GM19467 (cell line): ENCODE measurements around the gene KDM2B.
"Not testable (repeated sequence)": the region's sequence is repeated elsewhere in the genome, so short reads cannot be mapped to it uniquely, and the experiment has no call there.

Experiments used
- ATAC-seq: cut with Tn5 transposase; IDR thresholded peaks from one replicate; pipeline ENCODE4 v1.9.1; 2021; ENCODE audit warnings: mild to moderate bottlenecking, moderate library complexity; ENCODE audit not compliant: unreplicated experiment

The KDM2B gene

GRCh38 chr12:121590476-121591143 is 9.8 kb upstream of the KDM2B start:
- peak; percentile 51 for ATAC-seq

GRCh38 chr12:121584885-121585284 is 4.1 kb upstream of the KDM2B start:
- ATAC-seq: not testable (repeated sequence)

GRCh38 chr12:121583334-121583661 is 2.5 kb upstream of the KDM2B start:
- ATAC-seq: not testable (repeated sequence)

- no peak for ATAC-seq
These were observed 1.9 kb upstream of the KDM2B start for GRCh38 chr12:121582583-121583333.

- no peak for ATAC-seq
These were observed 1.0 kb upstream of the KDM2B start for GRCh38 chr12:121581686-121582429.

GRCh38 chr12:121579981-121580868 is 598 bp downstream of the KDM2B start:
- no peak for ATAC-seq

GRCh38 chr12:121579190-121579791 is 1.5 kb downstream of the KDM2B start:
- no peak for ATAC-seq

GRCh38 chr12:121578230-121579189 is 2.3 kb downstream of the KDM2B start:
- no peak for ATAC-seq

GRCh38 chr12:121577443-121578180 is 3.2 kb downstream of the KDM2B start:
- ATAC-seq: no peak

GRCh38 chr12:121576851-121577391 is 3.9 kb downstream of the KDM2B start:
- no peak for ATAC-seq

- ATAC-seq: no peak
These were observed 4.7 kb downstream of the KDM2B start for GRCh38 chr12:121575952-121576625.

GRCh38 chr12:121575051-121575450 is 5.8 kb downstream of the KDM2B start:
- no peak for ATAC-seq

- no peak for ATAC-seq
These were observed 6.8 kb downstream of the KDM2B start for GRCh38 chr12:121574025-121574424.

- no peak for ATAC-seq
These were observed 8.9 kb downstream of the KDM2B start for GRCh38 chr12:121571920-121572319.

- ATAC-seq: no peak
These were observed 10.1 kb downstream of the KDM2B start for GRCh38 chr12:121570467-121571283.

- ATAC-seq: no peak
These were observed 11.7 kb downstream of the KDM2B start for GRCh38 chr12:121568971-121569751.
